ENCODE data around the gene PARD6A.

GRCh38 chr16:67647111-67647651, 13.6 kb upstream of the PARD6A start:
- TF ChIP-seq CTCF (IDR thresholded peaks at IDR 0.05; ENCODE audit: borderline replicate concordance, extremely low read depth, low read length, poor library complexity, severe bottlenecking), result no peak
- no peak for TF ChIP-seq EZH2 (IDR thresholded peaks at IDR 0.05; ENCODE audit: borderline replicate concordance, low read depth, low read length, severe bottlenecking)
